ENCODE measurements around the gene STK32B. TPM values are rescaled to one million over a fixed set of nuclear protein-coding genes. Genes with fewer than 3 reads are reported as not detected.

Gene STK32B
- total RNA-seq, 4 donors from 2014 or later = 0.46 to 0.68 (median 0.49) TPM; not detected in 1

DNA sequence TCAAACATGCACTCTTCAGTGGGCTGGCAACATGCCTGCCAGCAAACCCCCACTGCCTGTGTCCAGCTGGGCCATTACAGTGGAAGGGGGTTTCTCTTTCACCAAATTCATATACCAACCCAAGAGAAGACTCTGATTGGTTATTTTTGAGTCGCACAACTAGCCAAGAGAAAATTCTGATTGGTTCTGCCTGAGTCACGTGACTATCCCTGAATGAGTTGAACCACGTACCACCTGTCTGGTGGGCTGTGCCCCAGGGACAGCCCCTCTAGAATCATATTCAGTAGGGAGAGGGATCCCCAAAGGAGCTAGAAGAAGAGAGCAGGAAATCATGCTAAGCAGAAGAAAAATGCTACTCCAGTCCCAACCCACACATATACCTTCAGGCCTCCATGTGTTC lies 313.1 kb downstream of the STK32B start:
- H3K27me3 ChIP-seq = no peaks in the 10 kb centered on the region
- DNase-seq (no peak), ATAC-seq (no peak)
- intact Hi-C loops (cut with DNase I; ENCODE audit: low total_unique reads) (no loop called here), in situ Hi-C loops (cut with MboI; ENCODE audit: low sequenced_read_pairs in 4 of 4) (loop anchor here in 1 of 4 donors (25.0 kb wide), 1 partner anchor 102 kb away; no protein-coding TSS in a partner anchor)
- no peaks in the 10 kb centered on the region for H3K36me3 ChIP-seq
- no peak overlapping the region for H3K27ac ChIP-seq
- no peaks in the 10 kb centered on the region for H3K9me3 ChIP-seq
- no peak for TF ChIP-seq CTCF (IDR thresholded peaks at IDR 0.05 in 4 of 5, conservative IDR thresholded peaks at IDR 0.05 in 1 of 5)
- TF ChIP-seq POLR2A (IDR thresholded peaks at IDR 0.05) = no peak
- H3K4me3 ChIP-seq = no peak overlapping the region
- no peaks in the 10 kb centered on the region for H3K4me1 ChIP-seq

GRCh38 chr4:5365071-5366008 lies 314.1 kb downstream of the STK32B start:
- no peak for ATAC-seq
- H3K36me3 ChIP-seq = no peaks in the 10 kb centered on the region
- TF ChIP-seq POLR2A (IDR thresholded peaks at IDR 0.05) (no peak), CTCF (IDR thresholded peaks at IDR 0.05 in 4 of 5, conservative IDR thresholded peaks at IDR 0.05 in 1 of 5) (no peak)
- no peaks in the 10 kb centered on the region for H3K9me3 ChIP-seq
- no peak overlapping the region for H3K27ac ChIP-seq
- no peak for DNase-seq
- H3K27me3 ChIP-seq = no peaks in the 10 kb centered on the region
- intact Hi-C loops (cut with DNase I; ENCODE audit: low total_unique reads) = no loop called here
- no peak overlapping the region for H3K4me3 ChIP-seq
- no peaks in the 10 kb centered on the region for H3K4me1 ChIP-seq
- in situ Hi-C loops (cut with MboI; ENCODE audit: low sequenced_read_pairs in 4 of 4) = loop anchor here in 1 of 4 donors (25.0 kb wide), 1 partner anchor 103 kb away; no protein-coding TSS in a partner anchor

- Histone ChIP-seq H3K4me3 (no peak overlapping the region), H3K27me3 (no peaks in the 10 kb centered on the region), H3K27ac (no peak overlapping the region), H3K9me3 (no peaks in the 10 kb centered on the region), H3K36me3 (no peaks in the 10 kb centered on the region), H3K4me1 (no peaks in the 10 kb centered on the region)
- ATAC-seq (no peak), DNase-seq (no peak)
- no peak for TF ChIP-seq CTCF (IDR thresholded peaks at IDR 0.05 in 4 of 5, conservative IDR thresholded peaks at IDR 0.05 in 1 of 5)
- TF ChIP-seq POLR2A (IDR thresholded peaks at IDR 0.05) = no peak
- intact Hi-C loops (cut with DNase I; ENCODE audit: low total_unique reads) = no loop called here
- in situ Hi-C loops (cut with MboI; ENCODE audit: low sequenced_read_pairs in 4 of 4) = loop anchor here in 1 of 4 donors (25.0 kb wide), 1 partner anchor 104 kb away; no protein-coding TSS in a partner anchor
Observed at GRCh38 chr4:5366009-5366386, 314.7 kb downstream of the STK32B start.

DNA sequence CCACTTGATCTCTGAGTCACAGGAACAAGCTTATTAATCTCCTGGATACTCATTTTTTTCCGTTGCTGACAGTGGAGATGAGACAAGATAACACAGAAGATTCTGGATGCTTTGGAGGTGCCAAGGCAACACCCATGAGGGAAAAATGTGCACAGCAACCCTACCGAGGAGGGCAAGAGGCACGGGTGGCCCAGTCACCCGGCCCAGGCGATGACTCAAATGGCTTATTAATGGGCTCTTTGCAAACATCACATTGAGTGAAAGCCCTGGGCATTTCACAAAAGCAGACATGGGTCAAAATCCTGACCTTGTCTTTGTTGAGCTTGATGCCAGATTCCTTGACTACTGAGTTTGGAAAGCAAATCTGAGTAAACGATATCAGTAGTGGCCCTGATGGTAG lies 315.1 kb downstream of the STK32B start:
- H3K4me1 ChIP-seq = no peaks in the 10 kb centered on the region
- TF ChIP-seq POLR2A (IDR thresholded peaks at IDR 0.05) (no peak), CTCF (IDR thresholded peaks at IDR 0.05 in 4 of 5, conservative IDR thresholded peaks at IDR 0.05 in 1 of 5) (no peak)
- in situ Hi-C loops (cut with MboI; ENCODE audit: low sequenced_read_pairs in 4 of 4) = loop anchor here in 1 of 4 donors (25.0 kb wide), 1 partner anchor 104 kb away; no protein-coding TSS in a partner anchor
- no peaks in the 10 kb centered on the region for H3K36me3 ChIP-seq
- H3K27me3 ChIP-seq = no peaks in the 10 kb centered on the region
- ATAC-seq (no peak), DNase-seq (no peak)
- intact Hi-C loops (cut with DNase I; ENCODE audit: low total_unique reads) = no loop called here
- H3K9me3 ChIP-seq = no peaks in the 10 kb centered on the region
- no peak overlapping the region for H3K27ac ChIP-seq
- H3K4me3 ChIP-seq = no peak overlapping the region

All from gastrocnemius medialis (tissue), 4 donors.